KBM-7 (cell line): ENCODE results near the gene NHEJ1.

Experiments used
- DNase-seq: peaks from one replicate; pipeline ENCODE4 v3.0.0-alpha.2; 2015
- in situ Hi-C: fragments of 300-500 bp; cut with MboI; formaldehyde crosslinking; loops from 2 replicates; pipeline ENCODE4 v1.14.3; 2020; ENCODE audit warnings: low sequenced_read_pairs, low pct_unique_long_range_greater_than_20kb, mixed read lengths

Gene NHEJ1

GRCh38 chr2:219127037-219127635 is 33.5 kb downstream of the NHEJ1 start:
- in situ Hi-C loops, result no loop called here
- DNase-seq, result no peak

- DNase-seq, result no peak
- in situ Hi-C loops, result no loop called here
These were observed 34.1 kb downstream of the NHEJ1 start for GRCh38 chr2:219126555-219126954.

GRCh38 chr2:219125886-219126270 is 34.7 kb downstream of the NHEJ1 start:
- in situ Hi-C loops, result no loop called here
- DNase-seq, result no peak

GRCh38 chr2:219125225-219125885 is 35.3 kb downstream of the NHEJ1 start:
- peak; percentile 20 for DNase-seq
- in situ Hi-C loops, result no loop called here

GRCh38 chr2:219124381-219125110 is 36.1 kb downstream of the NHEJ1 start:
- peak; percentile 22 for DNase-seq
- in situ Hi-C loops, result no loop called here

GRCh38 chr2:219123356-219124135 is 37.1 kb downstream of the NHEJ1 start:
- in situ Hi-C loops, result no loop called here
- no peak for DNase-seq

- in situ Hi-C loops, result no loop called here
These were observed 38.2 kb downstream of the NHEJ1 start for GRCh38 chr2:219122202-219122980.

GRCh38 chr2:219120082-219120481 is 40.5 kb downstream of the NHEJ1 start:
- in situ Hi-C loops, result no loop called here
- DNase-seq, result no peak

More at GRCh38 chr2:219122202-219122980, 38.2 kb downstream of the NHEJ1 start:
- DNase-seq, result no peak

GRCh38 chr2:219119422-219120043 is 41.1 kb downstream of the NHEJ1 start:
- in situ Hi-C loops, result no loop called here
- peak; percentile 46 for DNase-seq

GRCh38 chr2:219118504-219118903 is 42.1 kb downstream of the NHEJ1 start:
- in situ Hi-C loops, result no loop called here
- DNase-seq, result peak; percentile 35

GRCh38 chr2:219116776-219117646 is 43.6 kb downstream of the NHEJ1 start:
- in situ Hi-C loops, result no loop called here
- DNase-seq, result no peak

- no peak for DNase-seq
- in situ Hi-C loops, result no loop called here
These were observed 47.8 kb downstream of the NHEJ1 start for GRCh38 chr2:219112651-219113338.

GRCh38 chr2:219112062-219112406 is 48.6 kb downstream of the NHEJ1 start:
- DNase-seq, result no peak
- in situ Hi-C loops, result no loop called here

GRCh38 chr2:219111375-219112061 is 49.1 kb downstream of the NHEJ1 start:
- DNase-seq, result no peak
- in situ Hi-C loops, result no loop called here

- in situ Hi-C loops, result no loop called here
- DNase-seq, result peak; percentile 3
These were observed 51.1 kb downstream of the NHEJ1 start for GRCh38 chr2:219109471-219109870.

GRCh38 chr2:219107758-219108157 is 52.9 kb downstream of the NHEJ1 start:
- DNase-seq, result no peak
- in situ Hi-C loops, result no loop called here

- DNase-seq, result no peak
- in situ Hi-C loops, result no loop called here
These were observed 54.4 kb downstream of the NHEJ1 start for GRCh38 chr2:219106251-219106650.
